ENCODE measurements around the gene PLA2G3. TPM values are rescaled to one million over a fixed set of nuclear protein-coding genes. Genes with fewer than 3 reads are reported as not detected.

PLA2G3 gene
- total RNA-seq, 1 experiment from 2014 or later = 13.6 TPM

GRCh38 chr22:31160328-31160978 is 20.1 kb upstream of the PLA2G3 start:
- no peak for DNase-seq
- peaks cover 3% of the 10 kb centered on the region for H3K27me3 ChIP-seq (ENCODE audit: control insufficient read depth, insufficient read depth, low read length)
- peak overlapping the region; percentile 73 for H3K4me3 ChIP-seq (ENCODE audit: insufficient read depth, low read depth, low read length)
- H3K36me3 ChIP-seq (replicated peaks; ENCODE audit: control insufficient read depth, insufficient read depth, low read length) = no peaks in the 10 kb centered on the region

- no peak for DNase-seq
- H3K4me3 ChIP-seq (ENCODE audit: insufficient read depth, low read depth, low read length) = no peak overlapping the region
- H3K36me3 ChIP-seq (replicated peaks; ENCODE audit: control insufficient read depth, insufficient read depth, low read length) = no peaks in the 10 kb centered on the region
- peaks cover 3% of the 10 kb centered on the region for H3K27me3 ChIP-seq (ENCODE audit: control insufficient read depth, insufficient read depth, low read length)
Measured at GRCh38 chr22:31155422-31155821, 15.1 kb upstream of the PLA2G3 start.

- no peak for DNase-seq
- no peak overlapping the region for H3K4me3 ChIP-seq (ENCODE audit: insufficient read depth, low read depth, low read length)
- H3K27me3 ChIP-seq (ENCODE audit: control insufficient read depth, insufficient read depth, low read length) = peaks cover 3% of the 10 kb centered on the region
- H3K36me3 ChIP-seq (replicated peaks; ENCODE audit: control insufficient read depth, insufficient read depth, low read length) = no peaks in the 10 kb centered on the region
Measured at GRCh38 chr22:31154975-31155374, 14.7 kb upstream of the PLA2G3 start.

DNA sequence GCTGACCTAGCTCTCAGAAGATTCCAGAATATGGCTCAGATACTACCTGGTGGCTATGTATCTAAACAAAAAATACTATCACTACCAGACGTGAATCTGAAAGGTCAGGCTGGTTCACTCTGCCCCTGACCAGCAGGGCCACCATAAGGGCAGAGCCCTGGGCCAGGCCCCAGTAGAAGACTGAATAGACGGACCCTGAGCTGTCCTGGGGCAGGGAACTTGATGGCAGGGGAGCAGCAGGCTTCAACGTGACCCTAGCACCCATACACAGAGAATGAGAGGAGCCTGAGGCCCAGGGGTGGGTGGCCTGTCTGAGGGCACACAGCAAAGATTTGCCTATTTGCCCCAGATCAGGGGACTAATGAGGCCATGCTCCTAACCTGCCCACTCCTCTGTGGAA is 13.0 kb upstream of the PLA2G3 start:
- peaks cover 3% of the 10 kb centered on the region for H3K27me3 ChIP-seq (ENCODE audit: control insufficient read depth, insufficient read depth, low read length)
- no peak overlapping the region for H3K4me3 ChIP-seq (ENCODE audit: insufficient read depth, low read depth, low read length)
- DNase-seq = no peak
- no peaks in the 10 kb centered on the region for H3K36me3 ChIP-seq (replicated peaks; ENCODE audit: control insufficient read depth, insufficient read depth, low read length)

DNA sequence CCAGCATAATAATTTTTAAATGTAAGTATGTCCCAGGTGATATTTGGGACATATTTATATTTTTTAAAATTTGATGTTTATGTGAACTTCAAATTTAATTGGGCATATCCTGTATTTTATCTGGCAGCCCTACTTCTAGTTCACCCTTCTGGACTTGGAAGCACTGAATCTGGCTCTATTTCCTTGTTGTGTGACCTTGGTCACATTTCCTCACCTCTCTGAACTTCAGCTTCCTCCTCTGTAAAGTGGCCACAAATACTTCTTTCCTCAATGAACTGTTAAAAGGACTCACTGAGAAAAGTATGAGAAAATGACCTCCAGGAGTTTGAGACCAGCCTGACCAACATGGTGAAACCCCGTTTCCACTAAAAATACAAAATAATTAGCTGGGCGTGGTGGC is 11.6 kb upstream of the PLA2G3 start:
- Histone ChIP-seq H3K4me3 (ENCODE audit: insufficient read depth, low read depth, low read length) (no peak overlapping the region), H3K36me3 (replicated peaks; ENCODE audit: control insufficient read depth, insufficient read depth, low read length) (no peaks in the 10 kb centered on the region), H3K27me3 (ENCODE audit: control insufficient read depth, insufficient read depth, low read length) (no peaks in the 10 kb centered on the region; the same call in 1 of the 2 replicates)
- DNase-seq = no peak

GRCh38 chr22:31150615-31151014 is 10.3 kb upstream of the PLA2G3 start:
- Histone ChIP-seq H3K36me3 (replicated peaks; ENCODE audit: control insufficient read depth, insufficient read depth, low read length) (no peaks in the 10 kb centered on the region), H3K27me3 (ENCODE audit: control insufficient read depth, insufficient read depth, low read length) (no peaks in the 10 kb centered on the region), H3K4me3 (ENCODE audit: insufficient read depth, low read depth, low read length) (no peak overlapping the region)
- DNase-seq = peak; percentile 23

DNA sequence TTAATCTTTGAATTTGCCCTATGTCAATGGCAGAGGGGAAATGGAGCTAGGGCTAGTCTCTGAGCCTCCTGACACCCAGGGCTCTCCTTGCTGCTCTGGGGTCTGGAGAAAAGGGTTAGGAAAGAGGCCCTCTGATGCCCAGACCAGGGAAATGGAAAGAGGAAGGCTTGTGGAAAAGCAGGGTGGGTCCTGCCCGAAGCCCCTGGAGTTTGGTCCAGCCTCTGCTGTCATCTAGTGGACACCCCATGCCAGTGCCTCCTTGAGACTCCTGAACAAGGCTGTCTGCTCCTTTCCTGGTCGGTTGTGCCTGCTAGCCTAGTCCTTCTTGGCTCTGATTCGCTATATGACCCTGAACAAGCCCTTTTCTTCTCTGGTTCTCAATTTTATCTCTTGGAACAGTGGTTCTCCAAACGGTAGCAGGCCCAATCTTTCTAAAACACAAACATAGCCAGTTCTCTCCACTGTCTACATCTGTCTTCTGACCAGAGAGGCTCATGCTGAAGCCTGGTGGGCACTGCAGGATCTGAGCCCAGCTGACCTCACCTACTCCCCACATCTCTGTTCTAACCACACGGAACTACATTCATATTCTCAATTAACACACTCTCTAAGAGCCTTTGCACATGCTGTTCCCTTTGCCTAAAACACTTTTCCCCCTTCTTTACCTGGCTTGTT is 8.8 kb upstream of the PLA2G3 start:
- Histone ChIP-seq H3K36me3 (replicated peaks; ENCODE audit: control insufficient read depth, insufficient read depth, low read length) (no peaks in the 10 kb centered on the region), H3K4me3 (ENCODE audit: insufficient read depth, low read depth, low read length) (no peak overlapping the region), H3K27me3 (ENCODE audit: control insufficient read depth, insufficient read depth, low read length) (no peaks in the 10 kb centered on the region)
- peak; percentile 93 for DNase-seq

DNA sequence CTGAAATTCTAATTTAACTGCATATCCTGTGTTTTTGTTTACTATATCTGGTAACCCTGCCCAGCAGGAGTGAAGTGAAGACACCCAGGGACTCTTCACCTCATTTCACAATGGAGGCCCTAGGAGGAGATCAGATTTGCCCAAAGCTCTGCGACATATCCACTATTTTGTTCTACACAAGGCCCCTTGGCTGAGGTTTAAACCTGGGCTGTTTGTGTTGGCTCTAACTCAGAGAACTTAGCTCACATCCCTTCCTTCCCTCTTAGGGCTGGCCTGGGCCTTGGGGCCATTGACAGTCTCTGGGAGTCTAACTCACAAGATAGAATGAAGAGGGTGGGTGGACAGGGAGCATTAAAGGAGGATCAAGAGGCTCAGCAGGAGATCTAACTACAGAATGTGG is 8.2 kb upstream of the PLA2G3 start:
- no peaks in the 10 kb centered on the region for H3K36me3 ChIP-seq (replicated peaks; ENCODE audit: control insufficient read depth, insufficient read depth, low read length)
- DNase-seq = no peak
- no peaks in the 10 kb centered on the region for H3K27me3 ChIP-seq (ENCODE audit: control insufficient read depth, insufficient read depth, low read length)
- no peak overlapping the region for H3K4me3 ChIP-seq (ENCODE audit: insufficient read depth, low read depth, low read length)

- no peak for DNase-seq
- no peaks in the 10 kb centered on the region for H3K36me3 ChIP-seq (replicated peaks; ENCODE audit: control insufficient read depth, insufficient read depth, low read length)
- no peak overlapping the region for H3K4me3 ChIP-seq (ENCODE audit: insufficient read depth, low read depth, low read length)
- H3K27me3 ChIP-seq (ENCODE audit: control insufficient read depth, insufficient read depth, low read length) = no peaks in the 10 kb centered on the region; the same call in 1 of the 2 replicates
Measured at GRCh38 chr22:31144223-31144622, 3.9 kb upstream of the PLA2G3 start.

DNA sequence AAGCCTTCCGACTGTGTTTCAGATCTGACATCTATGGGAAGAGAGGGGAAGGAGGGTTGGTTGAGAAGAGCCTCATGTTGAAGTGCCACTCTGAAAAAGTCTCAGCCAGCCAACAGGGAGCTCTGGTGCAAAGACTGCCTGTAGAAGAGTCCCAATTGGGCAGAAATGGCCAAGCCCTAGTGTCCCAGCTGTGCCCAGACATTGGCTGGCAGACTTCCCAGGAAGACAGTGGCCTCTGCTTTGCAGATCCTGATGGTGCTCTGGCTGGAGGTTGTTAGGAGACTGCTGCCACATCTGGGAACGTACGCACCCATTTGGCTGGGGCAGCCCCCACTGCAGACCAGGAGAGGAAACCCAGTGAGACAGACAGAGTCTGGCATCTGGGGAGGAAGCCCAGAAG is 3.2 kb upstream of the PLA2G3 start:
- no peak for DNase-seq
- Histone ChIP-seq H3K4me3 (ENCODE audit: insufficient read depth, low read depth, low read length) (no peak overlapping the region), H3K36me3 (replicated peaks; ENCODE audit: control insufficient read depth, insufficient read depth, low read length) (no peaks in the 10 kb centered on the region), H3K27me3 (ENCODE audit: control insufficient read depth, insufficient read depth, low read length) (no peaks in the 10 kb centered on the region; the same call in 1 of the 2 replicates)

DNA sequence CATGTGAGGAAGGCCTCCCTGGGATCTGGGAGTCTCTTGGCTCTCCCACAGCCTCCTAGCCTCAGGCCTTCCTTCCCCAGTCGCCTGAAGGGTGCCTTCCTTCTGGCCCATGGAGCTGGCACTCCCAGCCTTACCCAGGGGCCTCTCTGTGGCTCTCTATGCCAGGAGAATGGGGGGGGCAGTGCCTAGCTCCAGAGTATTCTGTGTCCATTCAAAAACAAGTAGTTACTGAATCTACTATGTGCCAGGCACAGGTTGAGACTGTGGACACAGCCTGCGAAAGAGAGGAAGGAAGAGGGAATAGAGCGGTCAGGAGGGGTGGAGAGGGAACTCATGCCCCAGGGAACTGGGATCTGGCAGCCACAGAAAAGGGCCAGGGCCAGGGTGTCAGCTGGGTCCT is 2.7 kb upstream of the PLA2G3 start:
- DNase-seq = no peak

GRCh38 chr22:31142285-31142684 is 2.0 kb upstream of the PLA2G3 start:
- no peaks in the 10 kb centered on the region; the same call in 1 of the 2 replicates for H3K27me3 ChIP-seq (ENCODE audit: control insufficient read depth, insufficient read depth, low read length)
- H3K36me3 ChIP-seq (replicated peaks; ENCODE audit: control insufficient read depth, insufficient read depth, low read length) = peaks cover 6% of the 10 kb centered on the region
- H3K4me3 ChIP-seq (ENCODE audit: insufficient read depth, low read depth, low read length) = no peak overlapping the region
- DNase-seq = no peak

More for the DNA sequence above, 2.7 kb upstream of the PLA2G3 start:
- no peaks in the 10 kb centered on the region; the same call in 1 of the 2 replicates for H3K27me3 ChIP-seq (ENCODE audit: control insufficient read depth, insufficient read depth, low read length)
- H3K4me3 ChIP-seq (ENCODE audit: insufficient read depth, low read depth, low read length) = no peak overlapping the region
- H3K36me3 ChIP-seq (replicated peaks; ENCODE audit: control insufficient read depth, insufficient read depth, low read length) = peaks cover 3% of the 10 kb centered on the region; the same call in 1 of the 2 replicates

GRCh38 chr22:31141551-31141950 is 1.2 kb upstream of the PLA2G3 start:
- DNase-seq = peak; percentile 21
- Histone ChIP-seq H3K27me3 (ENCODE audit: control insufficient read depth, insufficient read depth, low read length) (no peaks in the 10 kb centered on the region; the same call in 1 of the 2 replicates), H3K36me3 (replicated peaks; ENCODE audit: control insufficient read depth, insufficient read depth, low read length) (peaks cover 8% of the 10 kb centered on the region), H3K4me3 (ENCODE audit: insufficient read depth, low read depth, low read length) (no peak overlapping the region)

DNA sequence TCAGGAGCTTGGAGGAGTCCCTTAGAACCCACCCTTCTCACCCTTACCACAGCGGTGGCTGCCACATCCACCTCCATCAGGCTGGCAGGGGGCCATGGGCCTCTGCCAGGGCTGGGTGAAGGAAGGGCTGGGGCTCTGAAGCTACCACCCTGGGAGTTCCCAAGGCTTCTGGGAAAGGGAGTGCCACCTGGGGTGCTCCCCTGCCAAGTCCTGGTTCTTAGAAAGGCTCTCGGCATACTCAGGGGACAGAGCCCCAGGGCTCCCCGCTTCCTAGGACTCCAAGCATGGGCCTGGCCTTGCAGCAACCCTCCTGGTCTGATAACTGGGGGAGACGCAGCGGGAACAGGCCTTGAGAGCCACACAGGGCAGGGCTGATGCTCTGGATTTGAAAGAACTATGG is 438 bp upstream of the PLA2G3 start:
- Histone ChIP-seq H3K36me3 (replicated peaks; ENCODE audit: control insufficient read depth, insufficient read depth, low read length) (peaks cover 10% of the 10 kb centered on the region), H3K4me3 (ENCODE audit: insufficient read depth, low read depth, low read length) (no peak overlapping the region)

DNA sequence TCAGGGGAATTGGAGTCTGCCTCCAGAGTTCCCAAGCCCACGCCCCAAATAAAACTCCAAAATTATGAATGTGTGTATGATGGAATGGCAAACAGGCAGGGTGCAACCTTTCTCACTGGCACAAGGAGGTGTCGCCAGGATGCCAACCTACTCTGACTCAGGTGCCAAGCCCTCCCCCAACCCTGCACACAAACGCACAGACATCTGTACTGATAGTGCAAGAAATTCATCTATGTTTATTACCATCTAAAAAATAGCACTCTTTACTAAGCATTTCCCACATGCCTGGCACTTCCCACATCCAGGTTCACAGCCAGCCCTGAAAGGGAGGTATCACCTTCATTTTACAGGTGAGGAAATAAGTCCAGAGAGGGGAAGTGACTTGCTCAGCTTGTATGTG is 1.2 kb downstream of the PLA2G3 start:
- DNase-seq = peak; percentile 14
- no peaks in the 10 kb centered on the region; the same call in 1 of the 2 replicates for H3K27me3 ChIP-seq (ENCODE audit: control insufficient read depth, insufficient read depth, low read length)
- H3K36me3 ChIP-seq (replicated peaks; ENCODE audit: control insufficient read depth, insufficient read depth, low read length) = peaks cover 18% of the 10 kb centered on the region
- H3K4me3 ChIP-seq (ENCODE audit: insufficient read depth, low read depth, low read length) = peak overlapping the region; percentile 54; the same call in 1 of the 2 replicates

More for the DNA sequence above, 438 bp upstream of the PLA2G3 start:
- H3K27me3 ChIP-seq (ENCODE audit: control insufficient read depth, insufficient read depth, low read length) = no peaks in the 10 kb centered on the region; the same call in 1 of the 2 replicates
- peak; percentile 61 for DNase-seq

All from H7 (cell line).